Measurements from ENCODE around the gene TRIM69.

DNA sequence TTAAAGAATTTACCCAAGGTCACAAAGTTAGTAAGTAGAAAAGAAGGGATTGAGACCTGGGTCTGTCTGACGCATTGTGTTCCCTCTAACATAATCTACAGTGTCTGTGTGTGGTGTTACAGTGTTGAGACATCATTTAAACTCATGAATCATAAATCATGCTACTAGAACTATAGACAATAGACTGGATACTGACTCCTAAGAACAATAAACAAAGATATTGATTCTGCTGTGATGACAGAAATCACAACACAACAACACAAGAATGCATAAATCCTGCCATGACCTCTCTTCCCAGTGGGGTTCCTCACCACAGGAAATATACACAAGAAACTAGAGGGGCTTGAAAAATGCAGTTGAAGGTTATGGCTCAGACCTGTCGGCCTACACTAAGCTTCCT is 44.3 kb downstream of the TRIM69 start:
- TF ChIP-seq, protein P1, sequence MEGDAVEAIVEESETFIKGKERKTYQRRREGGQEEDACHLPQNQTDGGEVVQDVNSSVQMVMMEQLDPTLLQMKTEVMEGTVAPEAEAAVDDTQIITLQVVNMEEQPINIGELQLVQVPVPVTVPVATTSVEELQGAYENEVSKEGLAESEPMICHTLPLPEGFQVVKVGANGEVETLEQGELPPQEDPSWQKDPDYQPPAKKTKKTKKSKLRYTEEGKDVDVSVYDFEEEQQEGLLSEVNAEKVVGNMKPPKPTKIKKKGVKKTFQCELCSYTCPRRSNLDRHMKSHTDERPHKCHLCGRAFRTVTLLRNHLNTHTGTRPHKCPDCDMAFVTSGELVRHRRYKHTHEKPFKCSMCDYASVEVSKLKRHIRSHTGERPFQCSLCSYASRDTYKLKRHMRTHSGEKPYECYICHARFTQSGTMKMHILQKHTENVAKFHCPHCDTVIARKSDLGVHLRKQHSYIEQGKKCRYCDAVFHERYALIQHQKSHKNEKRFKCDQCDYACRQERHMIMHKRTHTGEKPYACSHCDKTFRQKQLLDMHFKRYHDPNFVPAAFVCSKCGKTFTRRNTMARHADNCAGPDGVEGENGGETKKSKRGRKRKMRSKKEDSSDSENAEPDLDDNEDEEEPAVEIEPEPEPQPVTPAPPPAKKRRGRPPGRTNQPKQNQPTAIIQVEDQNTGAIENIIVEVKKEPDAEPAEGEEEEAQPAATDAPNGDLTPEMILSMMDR (IDR thresholded peaks at IDR 0.05) = no peak
- TF ChIP-seq POLR2A (IDR thresholded peaks at IDR 0.05) = no peak

Measured in heart left ventricle (tissue), 13 donors.